Measurements from ENCODE around the gene STK39.

STK39 gene

DNA sequence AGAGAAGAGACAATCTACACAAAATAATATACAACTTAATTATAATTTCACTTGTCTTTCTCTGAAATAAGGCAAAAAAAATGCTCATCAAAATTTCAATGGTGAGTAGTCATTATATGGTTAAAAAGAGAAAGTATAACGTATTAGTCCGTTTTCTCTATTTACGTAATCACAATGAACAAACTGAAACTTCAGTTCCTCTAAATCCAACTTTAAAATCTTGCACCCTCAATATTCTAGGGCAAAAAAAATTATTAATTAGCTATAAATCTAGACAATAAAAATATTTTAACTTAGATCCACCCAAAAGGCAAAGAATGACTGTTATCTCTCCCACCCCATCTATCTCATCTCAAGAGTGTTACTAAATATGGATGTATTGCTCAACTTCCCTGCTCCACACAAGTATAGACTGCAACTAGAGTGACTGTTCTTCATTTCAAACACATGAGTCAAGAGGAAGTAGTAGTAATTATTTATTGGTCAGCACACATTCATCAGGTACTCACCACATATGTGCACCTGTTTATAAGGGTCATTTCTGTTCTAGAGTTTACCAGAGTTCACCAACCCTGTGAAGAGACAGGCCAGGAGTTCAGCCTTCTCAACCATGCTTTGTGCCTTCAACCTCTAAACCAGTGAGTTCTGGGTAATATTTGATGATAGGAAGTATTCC is 36.4 kb downstream of the STK39 start:
- TF ChIP-seq, protein P1, sequence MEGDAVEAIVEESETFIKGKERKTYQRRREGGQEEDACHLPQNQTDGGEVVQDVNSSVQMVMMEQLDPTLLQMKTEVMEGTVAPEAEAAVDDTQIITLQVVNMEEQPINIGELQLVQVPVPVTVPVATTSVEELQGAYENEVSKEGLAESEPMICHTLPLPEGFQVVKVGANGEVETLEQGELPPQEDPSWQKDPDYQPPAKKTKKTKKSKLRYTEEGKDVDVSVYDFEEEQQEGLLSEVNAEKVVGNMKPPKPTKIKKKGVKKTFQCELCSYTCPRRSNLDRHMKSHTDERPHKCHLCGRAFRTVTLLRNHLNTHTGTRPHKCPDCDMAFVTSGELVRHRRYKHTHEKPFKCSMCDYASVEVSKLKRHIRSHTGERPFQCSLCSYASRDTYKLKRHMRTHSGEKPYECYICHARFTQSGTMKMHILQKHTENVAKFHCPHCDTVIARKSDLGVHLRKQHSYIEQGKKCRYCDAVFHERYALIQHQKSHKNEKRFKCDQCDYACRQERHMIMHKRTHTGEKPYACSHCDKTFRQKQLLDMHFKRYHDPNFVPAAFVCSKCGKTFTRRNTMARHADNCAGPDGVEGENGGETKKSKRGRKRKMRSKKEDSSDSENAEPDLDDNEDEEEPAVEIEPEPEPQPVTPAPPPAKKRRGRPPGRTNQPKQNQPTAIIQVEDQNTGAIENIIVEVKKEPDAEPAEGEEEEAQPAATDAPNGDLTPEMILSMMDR (IDR thresholded peaks at IDR 0.05; ENCODE audit: insufficient read depth, missing control alignments): no peak
- DNase-seq (ENCODE audit: insufficient read length, low spot score): no peak
- FAIRE-seq: no peak

DNA sequence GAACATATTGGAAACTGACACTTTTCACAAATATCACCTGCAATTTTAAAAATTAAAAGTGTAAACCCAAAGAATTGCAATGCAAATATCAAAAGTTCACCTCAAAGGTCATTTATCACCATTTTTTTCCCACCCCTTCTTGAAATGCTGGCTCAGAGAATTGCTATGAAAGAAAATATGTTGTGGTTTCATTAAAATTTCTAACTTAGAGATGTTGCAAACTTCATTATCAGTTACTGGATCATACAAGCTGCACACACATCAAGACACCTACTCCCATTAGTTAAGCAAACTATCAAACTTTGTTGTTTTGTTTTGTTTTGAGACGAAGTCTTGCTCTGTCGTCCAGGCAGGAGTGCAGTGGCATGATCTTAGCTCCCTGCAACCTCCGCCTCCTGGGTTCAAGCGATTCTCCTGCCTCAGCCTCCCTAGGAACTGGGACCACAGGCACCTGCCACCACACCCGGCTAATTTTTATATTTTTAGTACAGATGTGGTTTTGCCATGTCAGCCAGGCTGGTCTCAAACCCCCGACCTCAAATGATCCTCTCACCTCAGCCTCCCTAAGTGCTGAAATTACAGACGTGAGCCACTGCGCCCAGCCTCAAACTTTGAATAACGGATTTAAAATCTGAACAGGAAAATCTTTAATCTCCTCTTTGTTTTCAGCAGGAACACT is 37.0 kb downstream of the STK39 start:
- TF ChIP-seq, protein P1 (IDR thresholded peaks at IDR 0.05; ENCODE audit: insufficient read depth, missing control alignments): no peak
- DNase-seq (ENCODE audit: insufficient read length, low spot score) (no peak), FAIRE-seq (no peak)

DNA sequence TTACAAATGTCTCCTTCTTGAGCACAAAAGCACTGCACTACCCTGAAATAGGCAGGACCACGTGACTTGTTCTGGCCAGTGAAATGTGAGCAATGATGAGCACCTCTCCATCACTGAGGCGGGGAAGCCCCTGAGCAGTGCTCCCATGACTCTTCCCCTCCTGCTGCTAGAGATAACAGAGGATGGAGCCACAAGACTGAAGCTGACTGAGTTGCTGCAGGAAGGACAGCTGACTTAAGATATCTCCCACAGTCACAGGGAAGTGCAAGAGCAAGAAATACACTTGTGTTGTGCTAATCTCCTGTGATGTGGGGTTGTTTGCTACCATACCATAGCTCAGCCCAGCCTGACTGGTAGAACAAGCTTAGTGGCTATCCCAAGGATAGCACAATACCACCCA is 38.7 kb downstream of the STK39 start:
- TF ChIP-seq, protein P1 (IDR thresholded peaks at IDR 0.05; ENCODE audit: insufficient read depth, missing control alignments): no peak
- FAIRE-seq (no peak), DNase-seq (ENCODE audit: insufficient read length, low spot score) (no peak)

DNA sequence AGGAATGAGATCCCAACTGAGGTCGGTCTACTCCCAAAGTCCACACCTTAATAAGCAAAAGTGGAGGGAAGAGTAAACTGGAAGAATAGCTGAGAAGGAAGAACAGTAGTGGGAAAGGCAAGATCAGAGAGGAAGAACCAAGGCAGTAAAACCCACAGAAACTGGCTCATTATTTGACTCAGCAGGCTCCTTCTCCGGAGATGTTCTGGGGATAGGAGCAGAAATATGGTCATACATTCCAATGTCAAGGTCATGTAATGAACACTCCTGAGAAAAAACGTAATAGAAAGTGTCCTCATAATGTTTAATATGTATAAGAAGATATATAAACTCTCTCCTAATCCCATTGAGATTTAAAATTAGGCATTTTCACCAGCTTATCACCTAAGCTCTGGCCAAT is 39.5 kb downstream of the STK39 start:
- TF ChIP-seq, protein P1 (IDR thresholded peaks at IDR 0.05; ENCODE audit: insufficient read depth, missing control alignments): no peak
- FAIRE-seq (no peak), DNase-seq (ENCODE audit: insufficient read length, low spot score) (no peak)

DNA sequence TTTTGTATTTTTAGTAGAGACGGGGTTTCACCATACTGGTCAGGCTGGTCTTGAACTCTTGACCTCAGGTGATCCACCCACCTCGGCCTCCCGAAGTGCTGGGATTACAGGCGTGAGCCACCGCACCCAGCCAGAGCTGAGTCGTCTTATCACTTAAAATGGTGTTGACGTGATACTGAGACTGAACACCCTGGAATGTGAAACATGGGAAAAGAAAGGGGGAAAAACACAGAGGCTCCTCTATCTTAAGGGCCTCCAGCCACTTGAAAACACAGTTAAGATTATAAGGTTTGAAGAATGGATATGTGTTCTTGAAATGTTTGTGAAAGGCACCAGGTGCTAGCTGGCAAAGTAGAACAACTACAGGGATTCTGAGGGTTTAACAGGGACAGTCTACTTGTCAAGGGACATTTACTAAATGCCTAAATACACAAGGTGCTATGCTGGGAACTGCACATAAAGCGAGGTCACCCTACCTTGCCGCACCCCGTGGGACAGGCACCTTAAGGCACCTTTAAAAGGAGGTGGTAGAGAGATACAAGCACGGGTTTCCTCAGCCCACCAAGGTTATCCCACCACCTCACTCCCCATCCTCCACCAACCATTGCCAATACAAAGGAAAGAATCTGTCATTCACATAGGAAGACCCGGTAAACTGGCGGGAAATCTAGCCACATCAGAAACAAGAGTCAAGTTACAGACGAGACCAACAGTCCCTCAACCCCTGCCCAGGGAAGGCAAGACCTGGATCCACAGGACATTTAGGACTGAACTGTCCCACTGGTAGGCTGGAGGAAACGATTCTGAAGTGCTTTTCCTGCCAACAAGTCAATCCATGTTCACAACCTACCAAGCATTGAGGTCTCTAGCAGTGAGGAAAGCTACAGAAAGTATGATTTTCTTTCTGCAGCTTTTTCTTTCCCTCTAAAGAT is 43.4 kb downstream of the STK39 start:
- DNase-seq (ENCODE audit: insufficient read length, low spot score) (no peak), FAIRE-seq (no peak)
- TF ChIP-seq, protein P1 (IDR thresholded peaks at IDR 0.05; ENCODE audit: insufficient read depth, missing control alignments): no peak

DNA sequence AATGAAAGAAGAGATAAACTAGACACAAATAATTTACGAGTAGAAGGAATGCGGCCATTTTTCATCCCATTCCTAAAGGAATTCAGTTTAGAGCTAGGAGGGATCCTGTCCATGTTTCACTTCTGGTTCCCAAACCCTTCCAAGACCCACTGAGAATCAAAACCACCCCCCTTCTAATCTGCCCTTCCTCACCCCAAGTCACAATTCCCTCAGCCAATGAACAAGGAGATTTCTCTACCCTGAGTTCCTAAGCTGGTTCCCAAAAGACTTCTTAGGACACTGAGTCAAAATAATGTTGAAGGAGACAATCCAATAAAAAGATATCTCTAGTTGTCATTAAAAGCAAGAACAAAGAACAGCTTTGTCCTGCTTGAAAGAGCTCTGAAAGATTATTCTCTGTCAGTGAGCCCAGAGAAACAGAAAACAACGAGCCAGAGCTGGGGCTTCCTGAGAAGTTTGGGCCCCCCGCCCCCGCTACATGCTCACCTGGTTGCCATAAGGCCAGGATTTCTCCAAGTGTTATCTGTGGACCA is 45.7 kb downstream of the STK39 start:
- FAIRE-seq (no peak), DNase-seq (ENCODE audit: insufficient read length, low spot score) (no peak)
- TF ChIP-seq, protein P1 (IDR thresholded peaks at IDR 0.05; ENCODE audit: insufficient read depth, missing control alignments): no peak
